ENCODE measurements around the gene BCKDHA.
"Not testable (repeated sequence)": the region's sequence is repeated elsewhere in the genome, so short reads cannot be mapped to it uniquely, and the experiment has no call there.

Gene BCKDHA

GRCh38 chr19:41443813-41444455 lies 46.3 kb downstream of the BCKDHA start:
- DNase-seq (ENCODE audit: low read depth in 1 of 2, low spot score in 1 of 2), result no peak

GRCh38 chr19:41445575-41445974 lies 48.0 kb downstream of the BCKDHA start:
- no peak for DNase-seq (ENCODE audit: low read depth in 1 of 2, low spot score in 1 of 2)

GRCh38 chr19:41447732-41448332 lies 50.2 kb downstream of the BCKDHA start:
- no peak for DNase-seq (ENCODE audit: low read depth in 1 of 2, low spot score in 1 of 2)

GRCh38 chr19:41449079-41449864 lies 51.7 kb downstream of the BCKDHA start:
- DNase-seq (ENCODE audit: low read depth in 1 of 2, low spot score in 1 of 2), result peak; percentile 51 to 58

GRCh38 chr19:41449865-41450178 lies 52.2 kb downstream of the BCKDHA start:
- DNase-seq (ENCODE audit: low read depth in 1 of 2, low spot score in 1 of 2), result no peak

GRCh38 chr19:41452584-41453275 lies 55.1 kb downstream of the BCKDHA start:
- DNase-seq (ENCODE audit: low read depth in 1 of 2, low spot score in 1 of 2), result no peak

GRCh38 chr19:41455936-41456335 lies 58.3 kb downstream of the BCKDHA start:
- DNase-seq (ENCODE audit: low read depth in 1 of 2, low spot score in 1 of 2), result no peak

GRCh38 chr19:41456342-41456918 lies 58.8 kb downstream of the BCKDHA start:
- DNase-seq (ENCODE audit: low read depth in 1 of 2, low spot score in 1 of 2), result no peak

- DNase-seq (ENCODE audit: low read depth in 1 of 2, low spot score in 1 of 2), result no peak
These were observed 59.6 kb downstream of the BCKDHA start for GRCh38 chr19:41457241-41457640.

GRCh38 chr19:41462497-41462896 lies 64.9 kb downstream of the BCKDHA start:
- no peak for DNase-seq (ENCODE audit: low read depth in 1 of 2, low spot score in 1 of 2)

GRCh38 chr19:41463257-41464256 lies 65.9 kb downstream of the BCKDHA start:
- DNase-seq (ENCODE audit: low read depth in 1 of 2, low spot score in 1 of 2), result not testable (repeated sequence)

Measured in activated T-helper 1 cell treated with anti-CD3 and anti-CD28 coated beads, Interleukin-2, amount 50 U/mL, for 16 hours (primary cell).